GM21528 (cell line): ENCODE data around the gene FAF1.

Source experiments
- ATAC-seq: cut with Tn5 transposase; IDR thresholded peaks from one replicate; pipeline ENCODE4 v1.9.1; 2021; ENCODE audit warnings: mild to moderate bottlenecking, moderate library complexity; ENCODE audit not compliant: unreplicated experiment, low FRiP score

Gene FAF1

GRCh38 chr1:50423670-50424000, 536.4 kb downstream of the FAF1 start:
- ATAC-seq: no peak

DNA sequence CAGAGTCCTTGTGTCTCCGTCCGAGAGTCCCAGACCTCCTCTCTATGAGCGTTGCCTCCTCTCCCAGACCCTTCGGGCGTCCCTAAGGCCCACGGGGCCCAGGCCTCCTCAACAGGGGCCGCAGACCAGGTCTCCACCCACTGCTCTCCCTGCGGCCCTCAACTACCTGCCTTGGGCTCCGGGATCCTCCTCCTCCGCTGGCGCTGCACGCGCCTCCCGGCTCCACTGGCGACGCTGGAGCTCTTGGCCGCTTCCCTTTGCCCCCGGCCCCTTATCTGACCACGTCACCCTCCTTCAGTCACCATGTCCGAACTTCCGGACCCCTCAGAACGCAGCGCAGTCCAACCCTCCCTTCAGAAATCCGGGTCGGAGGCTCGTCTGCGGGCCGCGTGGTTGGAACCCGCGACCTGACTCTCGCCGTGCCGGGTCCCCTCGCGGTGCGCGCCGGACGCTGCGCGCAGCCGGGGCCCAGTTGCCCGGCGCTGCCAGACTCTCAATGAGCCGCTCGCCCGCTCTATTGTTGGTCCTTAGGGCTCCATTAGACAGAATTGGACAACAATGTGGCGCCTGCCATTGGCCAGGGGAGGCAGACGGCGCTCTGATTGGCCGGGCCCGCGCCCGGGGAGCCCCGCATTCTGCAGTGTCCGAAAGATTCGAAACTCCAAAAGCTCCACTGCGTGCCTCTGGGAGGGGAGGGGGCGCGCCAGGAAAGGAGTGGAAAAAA, 537.0 kb downstream of the FAF1 start, which contains the start of gene DMRTA2:
TSS of gene DMRTA2 (minus strand) at position 498 of the 724 bp plus-strand sequence. CDS start 1,907 bp downstream, outside the sequence.
- no peak for ATAC-seq

GRCh38 chr1:50422675-50422945, 537.5 kb downstream of the FAF1 start:
- ATAC-seq: no peak

- no peak for ATAC-seq
Observed at GRCh38 chr1:50421768-50422674, 538.0 kb downstream of the FAF1 start.

DNA sequence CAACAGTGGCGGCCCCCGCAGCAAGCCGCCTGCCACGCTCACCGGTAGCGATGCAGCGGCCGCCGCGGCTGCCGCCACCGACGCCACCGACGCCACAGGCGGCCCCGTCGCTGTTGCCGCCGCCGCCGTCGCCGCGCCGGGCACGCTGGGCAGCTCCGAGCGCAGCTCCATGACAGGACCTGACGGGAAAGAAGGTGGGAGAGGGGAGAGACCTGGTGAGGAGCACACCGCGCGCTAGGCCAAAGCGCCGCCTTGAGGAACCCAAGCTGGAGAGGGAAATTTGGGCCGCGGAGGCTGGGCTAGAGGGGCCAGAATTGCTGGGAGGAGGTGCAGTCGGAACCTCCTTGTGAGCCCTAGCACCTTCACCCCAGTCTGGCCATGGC, 538.7 kb downstream of the FAF1 start:
- no peak for ATAC-seq

GRCh38 chr1:50420689-50421365, 539.2 kb downstream of the FAF1 start:
- no peak for ATAC-seq

GRCh38 chr1:50419907-50420677, 540.0 kb downstream of the FAF1 start:
- no peak for ATAC-seq

DNA sequence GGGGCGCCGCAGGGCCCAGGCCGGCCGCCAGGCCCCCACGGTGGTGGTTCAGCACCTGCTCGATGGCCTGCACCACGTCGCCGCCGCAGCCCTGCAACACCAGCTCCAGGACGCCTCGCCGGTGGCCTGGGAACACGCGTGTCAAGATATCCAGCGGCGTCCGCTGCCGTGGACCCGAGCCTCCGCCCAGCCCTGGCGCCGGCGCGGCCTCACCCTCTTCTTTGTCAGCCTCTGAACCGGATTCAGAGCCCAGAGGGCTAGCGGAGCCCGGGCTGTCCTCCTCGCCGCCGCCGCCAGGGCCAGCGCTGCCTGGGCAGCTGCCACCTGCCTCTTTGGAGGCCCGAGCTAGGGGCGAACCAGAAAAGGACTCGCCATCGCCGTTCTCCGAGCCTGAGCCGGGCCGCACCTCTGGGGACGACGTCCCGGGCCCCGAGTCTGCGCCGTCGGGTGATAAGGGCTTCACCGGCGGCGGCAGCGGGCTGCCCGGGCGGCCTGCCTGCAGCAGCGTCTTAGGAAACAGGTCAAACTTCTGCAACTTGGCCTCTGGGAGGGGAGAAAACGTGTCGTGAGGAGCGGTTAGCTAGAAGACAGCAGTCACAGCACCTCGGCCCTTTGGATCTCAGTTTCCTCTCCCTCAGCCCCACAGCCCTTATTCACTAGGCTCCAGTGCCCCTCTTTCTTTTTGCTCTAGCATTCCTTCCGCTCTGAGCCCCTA, 540.7 kb downstream of the FAF1 start:
- no peak for ATAC-seq

- no peak for ATAC-seq
Observed at GRCh38 chr1:50418600-50419109, 541.4 kb downstream of the FAF1 start.

DNA sequence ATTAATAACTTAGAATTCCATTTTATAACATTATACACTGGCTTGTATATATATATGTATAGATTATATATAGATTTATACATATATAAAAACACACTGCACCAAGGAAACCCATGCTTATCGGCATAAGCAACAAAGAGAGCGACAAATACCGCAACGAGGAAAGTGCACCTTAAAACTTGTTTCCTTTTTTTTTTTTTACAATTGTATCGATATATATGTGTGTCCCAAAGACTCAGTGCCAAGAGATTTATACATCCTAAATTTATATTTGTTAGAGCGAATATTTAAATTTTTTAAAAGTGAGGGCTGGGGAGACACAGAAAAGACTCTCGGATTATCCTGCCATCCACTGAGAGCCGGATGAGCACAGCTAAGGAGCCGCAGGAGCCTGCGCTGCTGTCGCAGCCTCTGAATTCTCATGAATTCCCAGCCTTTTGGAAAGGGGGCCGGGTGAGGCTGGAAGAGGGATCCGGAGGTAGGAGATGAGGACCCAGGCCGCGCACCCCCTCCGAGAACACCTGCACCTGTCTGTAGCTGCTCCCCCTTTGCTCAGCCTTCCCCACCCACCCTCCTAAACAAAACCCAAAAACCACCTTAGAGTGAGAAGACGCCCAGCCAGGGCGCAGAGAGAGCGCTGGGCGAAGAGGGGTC, 542.0 kb downstream of the FAF1 start:
- ATAC-seq: no peak

- no peak for ATAC-seq
Observed at GRCh38 chr1:50417507-50417906, 542.6 kb downstream of the FAF1 start.

DNA sequence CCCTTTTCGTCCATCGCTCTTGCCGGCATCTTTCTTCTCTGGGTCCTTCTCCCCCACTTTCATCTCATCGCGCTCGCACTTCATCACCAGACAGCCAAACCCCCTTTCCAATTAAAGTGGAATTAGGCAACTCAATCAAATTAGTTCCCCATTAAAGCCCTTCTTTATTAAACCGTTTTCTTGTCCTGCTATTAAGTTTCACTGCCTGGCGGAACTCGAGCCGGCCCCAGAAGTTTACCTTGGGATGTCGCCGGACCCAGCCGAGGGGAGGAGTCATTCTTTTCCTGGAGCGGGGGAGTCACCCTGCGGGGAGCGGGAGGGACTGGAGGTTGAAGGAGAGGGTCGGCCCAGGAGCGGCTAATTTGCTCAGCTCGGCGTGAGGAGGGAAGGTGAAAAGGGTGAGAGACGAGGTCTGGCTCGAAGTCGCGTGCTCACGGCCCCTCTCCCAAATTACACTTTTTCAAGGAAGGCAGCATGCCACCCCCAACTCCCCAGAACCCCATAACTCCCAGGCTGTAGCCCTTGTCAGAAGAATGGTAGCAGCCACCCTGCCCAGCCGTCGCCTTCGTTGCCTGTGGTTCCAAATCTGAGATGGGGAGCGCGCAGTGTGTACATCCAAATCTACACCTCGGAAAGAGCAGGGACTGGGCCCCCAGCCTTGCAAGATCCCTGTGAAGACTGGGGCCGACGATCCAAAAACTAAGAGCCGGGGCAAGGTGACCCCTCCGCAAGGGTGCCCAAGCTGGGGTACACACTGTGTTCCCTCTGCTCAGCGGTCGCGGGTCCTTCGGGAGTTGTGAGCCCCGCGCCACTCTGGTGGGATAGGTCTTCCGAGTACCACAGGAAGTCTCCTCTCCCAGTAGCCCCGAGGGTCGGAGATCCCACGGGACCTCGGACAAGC, 543.3 kb downstream of the FAF1 start:
- ATAC-seq: no peak

DNA sequence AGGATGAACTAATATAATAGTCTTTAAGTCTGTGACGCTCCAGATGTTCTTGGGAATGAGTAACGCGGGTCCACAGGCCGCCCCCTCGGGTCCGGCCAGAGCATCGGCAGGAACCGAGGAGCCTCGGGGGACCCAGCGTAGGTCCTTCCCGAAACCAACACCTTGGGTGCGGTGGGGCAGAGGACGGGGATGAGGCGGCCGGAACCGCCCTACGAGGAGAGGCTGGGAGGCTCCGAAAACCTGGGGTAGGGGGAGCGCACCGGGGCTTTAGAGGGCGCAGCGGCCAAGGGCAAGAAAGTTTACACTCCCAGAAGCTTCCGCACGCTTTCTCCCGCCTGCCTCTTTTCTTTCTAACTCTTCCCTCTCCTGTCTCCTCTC, 543.9 kb downstream of the FAF1 start:
- ATAC-seq: no peak

- ATAC-seq: no peak
Observed at GRCh38 chr1:50415235-50416149, 544.6 kb downstream of the FAF1 start.

DNA sequence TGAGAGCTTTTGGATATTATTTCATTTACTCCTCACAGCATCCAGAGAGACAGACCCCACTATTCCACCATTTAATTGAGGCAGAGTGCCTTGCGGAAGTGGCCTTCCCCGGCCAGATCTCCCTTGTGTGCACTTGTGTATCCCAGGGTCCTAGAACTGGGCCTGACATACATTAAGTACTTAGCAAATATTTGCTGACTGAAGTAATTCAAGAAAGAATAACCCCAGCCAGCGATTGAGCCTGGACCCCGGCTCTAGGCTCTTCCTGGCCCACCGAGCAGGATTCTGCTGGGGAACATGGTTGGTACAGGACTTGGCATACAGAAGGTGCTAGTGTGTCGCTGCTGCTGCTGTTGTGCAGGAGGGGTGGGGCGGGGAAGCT, 545.2 kb downstream of the FAF1 start:
- ATAC-seq: no peak

GRCh38 chr1:50412813-50413476, 547.1 kb downstream of the FAF1 start:
- ATAC-seq: no peak

DNA sequence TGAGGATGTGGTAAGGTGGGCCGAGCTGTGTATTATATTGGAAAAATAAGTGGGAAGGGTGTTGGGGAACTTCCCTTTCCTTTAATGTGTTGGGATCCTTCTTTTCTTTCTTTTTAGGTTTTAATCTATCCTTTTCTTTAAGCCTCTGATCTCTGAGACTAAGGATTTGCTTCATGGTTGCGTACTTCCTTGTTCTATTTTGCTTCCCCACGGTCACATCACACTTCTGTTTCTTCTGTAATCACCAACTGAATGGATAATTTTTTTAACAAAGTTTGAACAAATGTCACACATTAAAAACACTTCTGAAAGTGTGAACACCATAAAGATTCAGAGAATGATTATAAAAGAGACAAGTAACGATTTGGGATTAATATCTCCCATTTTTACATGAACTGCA, 554.3 kb downstream of the FAF1 start:
- ATAC-seq: no peak
